CD14-positive monocyte (primary cell): ENCODE measurements around the gene NUS1. TPM values are rescaled to one million over a fixed set of nuclear protein-coding genes. Genes with fewer than 3 reads are reported as not detected.
"Not testable (repeated sequence)": the region's sequence is repeated elsewhere in the genome, so short reads cannot be mapped to it uniquely, and the experiment has no call there.

Experiments used
- DNase-seq, 3 donors: peaks; one replicate each; pipeline ENCODE4 v3.0.0-alpha.2; 2011 to 2022
- H2AFZ ChIP-seq: 2 replicates; pipeline ENCODE4 v1.6.0; 2012; ENCODE audit warnings: mild to moderate bottlenecking, low read depth, low read length, inconsistent platforms; ENCODE audit not compliant: insufficient read depth, poor library complexity, severe bottlenecking
- H3K27ac ChIP-seq, 2 donors: 1 replicate in 1 of 2; 2 replicates in 1 of 2; pipeline ENCODE4 v1.5.1; 2012 to 2013; ENCODE audit warnings: low read length in 2 of 2, control low read depth in 1 of 2, inconsistent platforms in 1 of 2, low read depth in 1 of 2, mild to moderate bottlenecking in 1 of 2
- H3K27me3 ChIP-seq, 2 donors: one replicate each; pipeline versions ENCODE4 v1.6.0 to v1.6.1; 2011 to 2013; ENCODE audit warnings: low read length in 2 of 2; ENCODE audit not compliant: control insufficient read depth in 2 of 2, insufficient read depth in 2 of 2
- H3K36me3 ChIP-seq, 2 donors: replicated peaks in 1 of 2; 1 replicate in 1 of 2; 2 replicates in 1 of 2; pipeline versions ENCODE4 v1.5.1 to v1.6.1; 2012 to 2013; ENCODE audit warnings: low read length in 2 of 2, control low read depth in 1 of 2, inconsistent platforms in 1 of 2, mild to moderate bottlenecking in 1 of 2; ENCODE audit not compliant: insufficient read depth in 2 of 2, control insufficient read depth in 1 of 2
- H3K4me1 ChIP-seq, 2 donors: 1 replicate in 1 of 2; 2 replicates in 1 of 2; pipeline versions ENCODE4 v1.5.1 to v1.6.1; 2012 to 2013; ENCODE audit warnings: low read length in 2 of 2, control low read depth in 1 of 2, inconsistent platforms in 1 of 2, mild to moderate bottlenecking in 1 of 2, moderate library complexity in 1 of 2; ENCODE audit not compliant: insufficient read depth in 2 of 2, control insufficient read depth in 1 of 2
- H3K4me2 ChIP-seq: replicated peaks from 2 replicates; pipeline ENCODE3; 2012; ENCODE audit warnings: low read length, moderate library complexity, mild to moderate bottlenecking; ENCODE audit not compliant: poor library complexity, severe bottlenecking; ENCODE audit errors: extremely low read depth
- H3K4me3 ChIP-seq, 3 experiments: fragments of 200-600 bp in 1 of 3; sonication (generic) in 1 of 3; replicated peaks in 1 of 3; 1 replicate in 2 of 3; 2 replicates in 1 of 3; pipeline ENCODE4 v1.5.1; 2011 to 2013; ENCODE audit warnings: low read length in 3 of 3, mild to moderate bottlenecking in 3 of 3, control low read depth in 2 of 3, low read depth in 2 of 3, inconsistent platforms in 1 of 3, moderate library complexity in 1 of 3
- H3K79me2 ChIP-seq: 2 replicates; pipeline ENCODE4 v1.6.0; 2012; ENCODE audit warnings: mild to moderate bottlenecking, control low read depth, inconsistent platforms, low read length, moderate library complexity; ENCODE audit not compliant: insufficient read depth
- H3K9ac ChIP-seq: 2 replicates; pipeline ENCODE4 v1.6.0; 2017; ENCODE audit warnings: low read length, mild to moderate bottlenecking; ENCODE audit not compliant: insufficient read depth, poor library complexity, severe bottlenecking
- H3K9me3 ChIP-seq, 2 donors: replicated peaks in 1 of 2; 1 replicate in 1 of 2; 2 replicates in 1 of 2; pipeline versions ENCODE4 v1.5.1 to v1.6.1; 2012 to 2013; ENCODE audit warnings: low read length in 2 of 2, control low read depth in 1 of 2; ENCODE audit not compliant: control insufficient read depth in 1 of 2, insufficient read depth in 1 of 2
- H4K20me1 ChIP-seq: 2 replicates; pipeline ENCODE4 v1.6.0; 2012; ENCODE audit warnings: mild to moderate bottlenecking, low read length, control low read depth, moderate library complexity; ENCODE audit not compliant: insufficient read depth
- H3K27ac Mint-ChIP-seq, 7 donors: one replicate each; pipeline ENCODE4 v1.8.0; 2020; ENCODE audit warnings: mild to moderate bottlenecking in 7 of 7, mixed read lengths in 7 of 7, moderate library complexity in 6 of 7, inconsistent platforms in 2 of 7
- H3K27me3 Mint-ChIP-seq, 3 donors: one replicate each; pipeline ENCODE4 v1.8.0; 2021 to 2022; ENCODE audit warnings: low read depth in 3 of 3, mild to moderate bottlenecking in 3 of 3, mixed read lengths in 3 of 3, moderate library complexity in 3 of 3, inconsistent platforms in 1 of 3
- H3K36me3 Mint-ChIP-seq, 2 donors: one replicate each; pipeline ENCODE4 v1.8.0; 2020; ENCODE audit warnings: mixed read lengths in 2 of 2, inconsistent platforms in 1 of 2, mild to moderate bottlenecking in 1 of 2
- H3K4me1 Mint-ChIP-seq: one replicate; pipeline ENCODE4 v1.8.0; 2020; ENCODE audit warnings: mild to moderate bottlenecking, mixed read lengths
- H3K4me3 Mint-ChIP-seq, 2 donors: one replicate each; pipeline ENCODE4 v1.8.0; 2020; ENCODE audit warnings: mild to moderate bottlenecking in 2 of 2, mixed read lengths in 2 of 2, moderate library complexity in 1 of 2
- H3K9me3 Mint-ChIP-seq, 7 donors: one replicate each; pipeline ENCODE4 v1.8.0; 2020 to 2022; ENCODE audit warnings: mixed read lengths in 7 of 7, mild to moderate bottlenecking in 6 of 7, moderate library complexity in 6 of 7, inconsistent platforms in 2 of 7
- WGBS: methylation state at CpG from one replicate; pipeline ENCODE4 v1.1.5; 2013; ENCODE audit warnings: missing lambda C conversion rate; ENCODE audit not compliant: insufficient coverage; 5-methylcytosine and 5-hydroxymethylcytosine counted together
- intact Hi-C, 2 donors: fragments of 100-400 bp; cut with micrococcal nuclease; formaldehyde crosslinking; loops; one replicate each; pipeline versions ENCODE4 v1.15.0 to v1.15.1; 2023
- polyA plus RNA-seq, 3 donors: library from polyadenylated mRNA; depleted of rRNA in 1 of 3; unstranded in 2 of 3; stranded (reverse) in 1 of 3; fragments of 300-500 nt in 2 of 3; fragments of >200 nt in 1 of 3; fragmentation: Illumina TruSeq in 2 of 3; gene quantifications; 1 replicate in 2 of 3; 2 replicates in 1 of 3; pipeline ENCODE4 v1.2.3, GENCODE V29; 2012 to 2021
- TF ChIP-seq, protein P1 (sequence below): fragments of 200-600 bp; IDR thresholded peaks from one replicate; pipeline ENCODE4 v1.8.0; 2022; ENCODE audit warnings: antibody characterized with exemption, mild to moderate bottlenecking

The NUS1 gene
- polyA plus RNA-seq, 3 donors, result 8.7 to 16.8 (median 15.6) TPM

DNA sequence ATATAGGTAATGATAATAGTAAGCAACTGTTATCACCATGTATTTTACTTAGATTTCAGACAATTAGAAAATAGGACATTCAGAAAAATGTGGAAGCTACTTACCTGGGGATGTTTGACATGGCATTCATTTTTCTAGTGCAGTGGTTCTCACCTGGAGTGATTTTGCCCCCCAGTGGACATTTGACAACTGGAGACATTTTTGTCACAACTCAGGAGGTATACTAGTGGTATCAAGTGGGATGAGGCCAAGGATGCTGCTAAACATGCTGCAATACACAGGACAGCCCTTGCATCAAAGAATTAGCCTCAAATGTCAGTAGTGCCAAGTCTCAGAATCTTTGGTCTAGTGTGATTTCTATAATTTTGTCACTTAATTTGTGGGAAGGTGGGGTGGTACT lies 36.1 kb downstream of the NUS1 start:
- Histone ChIP-seq H2AFZ (no peak overlapping the region), H3K4me3 (no peak overlapping the region), H3K27me3 (no peaks in the 10 kb centered on the region), H4K20me1 (no peaks in the 10 kb centered on the region), H3K27ac (no peak overlapping the region), H3K9ac (no peak overlapping the region), H3K4me2 (no peak overlapping the region), H3K36me3 (peaks cover 0 to 6% of the 10 kb centered on the region in 2 donors), H3K79me2 (no peaks in the 10 kb centered on the region), H3K9me3 (no peaks in the 10 kb centered on the region), H3K4me1 (peaks cover 6% of the 10 kb centered on the region in 2 donors)
- Mint-ChIP-seq H3K4me3 (no peak overlapping the region), H3K4me1 (peaks cover 9% of the 10 kb centered on the region), H3K27ac (no peak overlapping the region), H3K9me3 (peaks cover 0 to 3% (median 0%) of the 10 kb centered on the region in 7 donors), H3K36me3 (peaks cover 1 to 2% of the 10 kb centered on the region in 2 donors), H3K27me3 (no peaks in the 10 kb centered on the region)
- DNase-seq, result no peak
- intact Hi-C loops, result no loop called here
- TF ChIP-seq, protein P1, sequence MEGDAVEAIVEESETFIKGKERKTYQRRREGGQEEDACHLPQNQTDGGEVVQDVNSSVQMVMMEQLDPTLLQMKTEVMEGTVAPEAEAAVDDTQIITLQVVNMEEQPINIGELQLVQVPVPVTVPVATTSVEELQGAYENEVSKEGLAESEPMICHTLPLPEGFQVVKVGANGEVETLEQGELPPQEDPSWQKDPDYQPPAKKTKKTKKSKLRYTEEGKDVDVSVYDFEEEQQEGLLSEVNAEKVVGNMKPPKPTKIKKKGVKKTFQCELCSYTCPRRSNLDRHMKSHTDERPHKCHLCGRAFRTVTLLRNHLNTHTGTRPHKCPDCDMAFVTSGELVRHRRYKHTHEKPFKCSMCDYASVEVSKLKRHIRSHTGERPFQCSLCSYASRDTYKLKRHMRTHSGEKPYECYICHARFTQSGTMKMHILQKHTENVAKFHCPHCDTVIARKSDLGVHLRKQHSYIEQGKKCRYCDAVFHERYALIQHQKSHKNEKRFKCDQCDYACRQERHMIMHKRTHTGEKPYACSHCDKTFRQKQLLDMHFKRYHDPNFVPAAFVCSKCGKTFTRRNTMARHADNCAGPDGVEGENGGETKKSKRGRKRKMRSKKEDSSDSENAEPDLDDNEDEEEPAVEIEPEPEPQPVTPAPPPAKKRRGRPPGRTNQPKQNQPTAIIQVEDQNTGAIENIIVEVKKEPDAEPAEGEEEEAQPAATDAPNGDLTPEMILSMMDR, result no peak

DNA sequence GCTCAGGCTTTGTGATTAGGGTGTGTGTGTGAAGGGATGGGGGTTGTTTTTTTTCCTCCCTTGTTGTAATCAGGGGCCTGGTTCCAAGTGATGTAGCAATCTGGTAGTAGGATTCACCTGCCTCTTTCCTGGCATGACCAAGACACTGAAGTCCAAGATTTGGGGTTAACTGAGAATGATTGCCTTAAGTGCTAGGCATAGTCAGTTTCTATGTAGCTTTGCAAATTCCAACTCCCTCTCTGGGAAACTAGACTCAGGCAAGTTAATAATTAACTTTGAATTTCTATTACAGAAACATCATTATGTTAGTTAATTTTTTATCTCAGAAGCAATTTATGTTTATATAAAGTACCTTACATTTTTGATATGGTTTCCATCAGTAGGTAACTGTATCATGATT lies 43.6 kb downstream of the NUS1 start:
- H3K4me3 ChIP-seq, result no peak overlapping the region
- H2AFZ ChIP-seq, result no peak overlapping the region
- TF ChIP-seq, protein P1, result no peak
- H3K4me1 Mint-ChIP-seq, result no peaks in the 10 kb centered on the region
- H3K4me2 ChIP-seq, result no peak overlapping the region
- intact Hi-C loops, result no loop called here
- DNase-seq, result no peak
- peaks cover 0 to 6% of the 10 kb centered on the region in 2 donors for H3K9me3 ChIP-seq
- peaks cover 10 to 24% (median 15%) of the 10 kb centered on the region in 7 donors for H3K9me3 Mint-ChIP-seq
- no peaks in the 10 kb centered on the region for H3K27me3 ChIP-seq
- no peaks in the 10 kb centered on the region for H3K36me3 ChIP-seq
- no peak overlapping the region for H3K27ac ChIP-seq
- H3K79me2 ChIP-seq, result no peaks in the 10 kb centered on the region
- no peak overlapping the region for H3K9ac ChIP-seq
- H3K36me3 Mint-ChIP-seq, result no peaks in the 10 kb centered on the region
- H3K27ac Mint-ChIP-seq, result no peak overlapping the region
- H4K20me1 ChIP-seq, result no peaks in the 10 kb centered on the region
- no peaks in the 10 kb centered on the region for H3K4me1 ChIP-seq
- H3K27me3 Mint-ChIP-seq, result no peaks in the 10 kb centered on the region
- no peak overlapping the region for H3K4me3 Mint-ChIP-seq

DNA sequence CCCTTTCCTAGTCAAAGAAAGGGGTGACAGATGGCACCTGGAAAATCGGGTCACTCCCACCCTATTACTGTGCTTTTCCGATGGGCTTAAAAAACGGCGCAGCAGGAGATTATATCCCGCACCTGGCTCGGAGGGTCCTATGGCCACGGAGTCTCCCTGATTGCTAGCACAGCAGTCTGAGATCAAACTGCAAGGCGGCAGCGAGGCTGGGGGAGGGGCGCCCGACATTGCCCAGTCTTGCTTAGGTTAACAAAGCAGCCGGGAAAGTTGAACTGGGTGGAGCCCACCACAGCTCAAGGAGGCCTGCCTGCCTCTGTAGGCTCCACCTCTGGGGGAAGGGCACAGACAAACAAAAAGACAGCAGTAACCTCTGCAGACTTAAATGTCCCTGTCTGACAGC lies 46.3 kb downstream of the NUS1 start:
- H3K4me3 Mint-ChIP-seq, H4K20me1 ChIP-seq, H3K9ac ChIP-seq, H2AFZ ChIP-seq, H3K36me3 Mint-ChIP-seq, H3K4me2 ChIP-seq, intact Hi-C loops, DNase-seq, H3K9me3 ChIP-seq, H3K4me3 ChIP-seq, H3K27me3 ChIP-seq, H3K27ac Mint-ChIP-seq, H3K79me2 ChIP-seq, H3K27me3 Mint-ChIP-seq, H3K4me1 ChIP-seq, H3K36me3 ChIP-seq, H3K4me1 Mint-ChIP-seq, H3K27ac ChIP-seq: not testable (repeated sequence)
- 94% methylated on average over 11 of the region's 12 CpGs for WGBS
- H3K9me3 Mint-ChIP-seq, result peaks cover 12 to 23% (median 16%) of the 10 kb centered on the region in 7 donors
